Measurements from ENCODE around the gene PLCB1. TPM values are rescaled to one million over a fixed set of nuclear protein-coding genes. Genes with fewer than 3 reads are reported as not detected.
"Not testable (repeated sequence)": the region's sequence is repeated elsewhere in the genome, so short reads cannot be mapped to it uniquely, and the experiment has no call there.

The PLCB1 gene
- total and polyA plus RNA-seq, 7 donors = 1.5 to 10.7 (median 4.2) TPM

DNA sequence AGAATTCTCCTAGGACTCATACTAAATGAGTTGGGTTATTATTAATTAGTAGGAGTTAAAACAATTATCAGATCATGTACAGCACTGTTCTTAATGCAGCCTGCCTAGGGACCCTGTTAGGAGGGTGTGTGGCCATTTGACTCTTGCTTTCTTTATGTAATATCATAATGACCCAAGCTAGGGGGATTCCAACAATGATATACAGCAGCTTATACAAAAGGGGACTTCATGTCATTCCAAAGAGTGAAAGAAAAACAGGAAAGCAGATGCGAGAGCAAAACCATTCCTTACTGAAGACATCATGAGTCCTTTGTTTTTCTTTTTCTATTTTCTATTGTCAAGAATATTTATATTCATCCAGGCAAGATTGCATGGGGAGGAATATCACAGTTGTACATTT lies 455.2 kb downstream of the PLCB1 start:
- Histone ChIP-seq H3K36me3 (ENCODE audit: insufficient read depth in 1 of 2, low read depth in 1 of 2) (no peaks in the 10 kb centered on the region), H3K4me3 (no peak overlapping the region), H3K4me1 (no peaks in the 10 kb centered on the region), H3K27ac (no peak overlapping the region), H3K9me3 (no peaks in the 10 kb centered on the region), H3K27me3 (ENCODE audit: insufficient read depth in 3 of 3, low read length in 2 of 3) (no peaks in the 10 kb centered on the region)
- ATAC-seq (no peak), DNase-seq (no peak)
- TF ChIP-seq, protein P1, sequence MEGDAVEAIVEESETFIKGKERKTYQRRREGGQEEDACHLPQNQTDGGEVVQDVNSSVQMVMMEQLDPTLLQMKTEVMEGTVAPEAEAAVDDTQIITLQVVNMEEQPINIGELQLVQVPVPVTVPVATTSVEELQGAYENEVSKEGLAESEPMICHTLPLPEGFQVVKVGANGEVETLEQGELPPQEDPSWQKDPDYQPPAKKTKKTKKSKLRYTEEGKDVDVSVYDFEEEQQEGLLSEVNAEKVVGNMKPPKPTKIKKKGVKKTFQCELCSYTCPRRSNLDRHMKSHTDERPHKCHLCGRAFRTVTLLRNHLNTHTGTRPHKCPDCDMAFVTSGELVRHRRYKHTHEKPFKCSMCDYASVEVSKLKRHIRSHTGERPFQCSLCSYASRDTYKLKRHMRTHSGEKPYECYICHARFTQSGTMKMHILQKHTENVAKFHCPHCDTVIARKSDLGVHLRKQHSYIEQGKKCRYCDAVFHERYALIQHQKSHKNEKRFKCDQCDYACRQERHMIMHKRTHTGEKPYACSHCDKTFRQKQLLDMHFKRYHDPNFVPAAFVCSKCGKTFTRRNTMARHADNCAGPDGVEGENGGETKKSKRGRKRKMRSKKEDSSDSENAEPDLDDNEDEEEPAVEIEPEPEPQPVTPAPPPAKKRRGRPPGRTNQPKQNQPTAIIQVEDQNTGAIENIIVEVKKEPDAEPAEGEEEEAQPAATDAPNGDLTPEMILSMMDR (IDR thresholded peaks at IDR 0.05) = no peak
- intact Hi-C loops (cut with DNase I) = no loop called here
- 71 to 83% (median 76%) methylated on average over 1 of the region's 1 CpG for WGBS, 3 donors

DNA sequence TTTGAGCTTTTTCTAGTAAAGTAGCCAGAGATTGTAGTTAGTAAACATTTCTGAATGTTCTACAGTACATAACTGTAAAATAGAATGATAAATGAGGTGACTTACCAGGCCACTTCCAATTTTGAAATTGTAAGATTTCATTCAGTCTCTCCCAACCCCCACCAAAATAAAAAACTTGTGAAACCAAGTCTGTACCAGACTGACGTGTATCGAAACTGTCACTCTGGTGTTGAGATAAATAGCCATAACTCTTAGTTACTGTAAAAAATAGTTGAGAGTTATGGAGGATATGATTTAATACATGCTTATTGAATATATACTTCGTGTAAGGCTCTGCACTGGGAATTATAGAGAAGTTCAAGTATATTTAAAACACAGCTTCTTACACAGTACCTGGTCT lies 455.7 kb downstream of the PLCB1 start:
- DNase-seq = no peak
- H3K4me3 ChIP-seq = no peak overlapping the region
- WGBS, 3 donors = 77 to 87% (median 83%) methylated on average over 3 of the region's 3 CpGs
- intact Hi-C loops (cut with DNase I) = no loop called here
- H3K27me3 ChIP-seq (ENCODE audit: insufficient read depth in 3 of 3, low read length in 2 of 3) = no peaks in the 10 kb centered on the region
- no peak for ATAC-seq
- TF ChIP-seq, protein P1 (IDR thresholded peaks at IDR 0.05) = no peak
- H3K9me3 ChIP-seq = no peaks in the 10 kb centered on the region
- no peaks in the 10 kb centered on the region for H3K36me3 ChIP-seq (ENCODE audit: insufficient read depth in 1 of 2, low read depth in 1 of 2)
- no peak overlapping the region for H3K27ac ChIP-seq
- no peaks in the 10 kb centered on the region for H3K4me1 ChIP-seq

DNA sequence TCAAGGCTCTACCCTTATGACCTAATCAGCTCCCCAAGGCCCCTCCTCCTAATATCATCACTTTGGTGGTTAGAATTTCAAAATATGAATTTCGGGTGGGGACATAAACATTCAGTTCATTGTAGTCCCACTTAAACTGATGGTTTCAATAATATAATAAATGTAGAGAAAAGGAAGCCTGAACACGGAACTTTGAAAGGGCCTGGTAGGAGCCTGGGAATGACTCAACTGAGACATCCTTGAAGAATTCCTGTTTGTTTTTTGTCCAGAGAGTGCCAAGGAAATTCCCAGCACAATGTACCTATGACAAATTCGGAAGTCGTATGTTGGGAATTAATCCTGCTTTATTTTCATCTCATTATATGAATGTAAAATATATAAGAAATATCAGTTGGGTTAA lies 457.9 kb downstream of the PLCB1 start:
- ATAC-seq (no peak), DNase-seq (no peak)
- Histone ChIP-seq H3K27ac (no peak overlapping the region), H3K27me3 (ENCODE audit: insufficient read depth in 3 of 3, low read length in 2 of 3) (no peaks in the 10 kb centered on the region), H3K4me3 (no peak overlapping the region), H3K36me3 (ENCODE audit: insufficient read depth in 1 of 2, low read depth in 1 of 2) (no peaks in the 10 kb centered on the region), H3K4me1 (no peaks in the 10 kb centered on the region), H3K9me3 (no peaks in the 10 kb centered on the region)
- WGBS, 3 donors = 75 to 87% (median 80%) methylated on average over 4 of the region's 4 CpGs
- TF ChIP-seq, protein P1 (IDR thresholded peaks at IDR 0.05) = no peak
- intact Hi-C loops (cut with DNase I) = no loop called here

DNA sequence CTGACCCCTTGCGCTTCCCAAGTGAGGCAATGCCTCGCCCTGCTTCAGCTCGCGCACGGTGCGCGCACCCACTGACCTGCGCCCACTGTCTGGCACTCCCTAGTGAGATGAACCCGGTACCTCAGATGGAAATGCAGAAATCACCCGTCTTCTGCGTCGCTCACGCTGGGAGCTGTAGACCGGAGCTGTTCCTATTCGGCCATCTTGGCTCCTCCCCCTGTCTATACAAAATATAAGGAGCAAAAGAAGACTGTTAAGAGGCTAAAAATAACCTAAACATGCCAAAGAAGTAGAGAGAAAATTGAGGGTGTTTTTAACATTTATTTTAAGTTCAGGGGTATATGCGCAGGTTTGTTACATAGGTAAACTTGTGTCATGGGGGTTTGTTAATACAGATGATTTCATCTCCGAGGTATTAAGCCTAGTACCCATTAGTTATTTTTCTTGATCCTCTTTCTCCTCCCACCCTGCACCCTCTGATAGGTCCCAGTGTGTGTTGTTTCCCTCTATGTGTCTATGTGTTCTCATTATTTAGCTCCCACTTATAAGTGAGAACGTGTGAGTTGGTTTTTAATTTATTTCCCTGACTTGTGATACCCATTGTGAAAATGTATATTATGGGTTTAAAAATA lies 469.0 kb downstream of the PLCB1 start:
- H3K27me3 ChIP-seq (ENCODE audit: insufficient read depth in 3 of 3, low read length in 2 of 3); H3K4me3 ChIP-seq; H3K36me3 ChIP-seq (ENCODE audit: insufficient read depth in 1 of 2, low read depth in 1 of 2); H3K27ac ChIP-seq; DNase-seq; H3K4me1 ChIP-seq; intact Hi-C loops (cut with DNase I); ATAC-seq; H3K9me3 ChIP-seq: not testable (repeated sequence)
- WGBS, 3 donors = 84 to 95% (median 93%) methylated on average over 8 to 14 of the region's 18 CpGs

DNA sequence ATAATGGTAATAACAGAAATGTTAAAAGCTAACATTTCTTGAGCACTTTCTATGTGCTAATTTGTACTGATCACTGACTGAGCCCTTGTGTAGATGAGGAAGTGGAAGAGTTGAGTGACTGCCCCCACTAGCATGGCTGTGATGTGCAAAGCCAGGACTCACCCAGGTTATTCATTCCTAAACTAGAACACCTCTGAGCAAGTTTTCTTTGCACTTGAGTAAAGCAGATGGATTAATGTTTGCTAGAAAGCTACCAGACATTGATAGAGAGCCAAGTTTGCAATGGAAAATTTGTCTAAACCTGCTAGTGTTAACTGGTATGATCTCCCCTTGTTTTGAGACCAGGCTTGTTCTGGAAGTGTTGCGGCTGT lies 469.5 kb downstream of the PLCB1 start:
- WGBS, 3 donors = 85 to 93% (median 90%) methylated on average over 1 of the region's 1 CpG

More for the DNA sequence above, 469.5 kb downstream of the PLCB1 start:
- TF ChIP-seq, protein P1 (IDR thresholded peaks at IDR 0.05) = no peak
- no peaks in the 10 kb centered on the region for H3K27me3 ChIP-seq (ENCODE audit: insufficient read depth in 3 of 3, low read length in 2 of 3)
- intact Hi-C loops (cut with DNase I) = no loop called here
- no peak overlapping the region for H3K4me3 ChIP-seq
- DNase-seq (no peak), ATAC-seq (no peak)
- no peaks in the 10 kb centered on the region for H3K4me1 ChIP-seq
- no peak overlapping the region for H3K27ac ChIP-seq
- H3K36me3 ChIP-seq (ENCODE audit: insufficient read depth in 1 of 2, low read depth in 1 of 2) = no peaks in the 10 kb centered on the region
- no peaks in the 10 kb centered on the region for H3K9me3 ChIP-seq
